ENCODE data around the gene HDGFL1.

Gene HDGFL1

DNA sequence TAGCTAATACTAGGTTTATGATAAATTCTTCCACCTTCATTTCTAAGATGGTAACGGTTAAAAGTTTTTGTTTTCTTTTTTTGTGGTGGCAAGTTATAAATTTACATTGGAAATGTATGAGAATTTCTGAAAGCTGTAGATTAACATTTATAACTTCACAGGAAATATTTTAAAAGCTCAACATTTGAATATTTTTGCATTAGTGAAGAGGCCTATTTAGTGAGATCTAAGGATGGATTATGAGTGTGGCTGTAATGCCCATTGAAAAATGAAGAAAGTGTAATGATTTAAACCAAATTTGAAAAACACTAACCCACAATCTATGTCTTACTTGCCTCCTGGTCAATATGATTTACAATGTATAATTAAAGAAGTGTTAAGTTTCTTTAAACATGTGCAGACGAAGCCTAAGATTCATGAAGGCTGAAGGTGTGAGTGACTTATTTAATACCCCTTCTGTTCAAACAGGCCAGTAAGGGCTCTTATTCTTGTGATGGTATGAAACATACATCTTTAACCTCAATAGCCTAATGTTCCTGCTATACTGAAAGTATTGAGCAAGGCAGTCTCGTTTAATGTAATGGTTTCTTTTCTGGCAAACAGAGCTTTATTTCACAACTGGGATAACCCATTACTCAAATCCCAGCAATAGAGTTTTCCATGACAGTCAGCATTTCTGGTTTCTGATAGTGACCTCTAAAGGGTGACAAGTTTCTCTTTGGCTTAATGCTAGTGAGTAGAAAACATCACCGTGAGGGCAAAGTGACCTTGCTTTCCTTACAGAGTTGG, 13.2 kb downstream of the HDGFL1 start:
- TF ChIP-seq, protein P1, sequence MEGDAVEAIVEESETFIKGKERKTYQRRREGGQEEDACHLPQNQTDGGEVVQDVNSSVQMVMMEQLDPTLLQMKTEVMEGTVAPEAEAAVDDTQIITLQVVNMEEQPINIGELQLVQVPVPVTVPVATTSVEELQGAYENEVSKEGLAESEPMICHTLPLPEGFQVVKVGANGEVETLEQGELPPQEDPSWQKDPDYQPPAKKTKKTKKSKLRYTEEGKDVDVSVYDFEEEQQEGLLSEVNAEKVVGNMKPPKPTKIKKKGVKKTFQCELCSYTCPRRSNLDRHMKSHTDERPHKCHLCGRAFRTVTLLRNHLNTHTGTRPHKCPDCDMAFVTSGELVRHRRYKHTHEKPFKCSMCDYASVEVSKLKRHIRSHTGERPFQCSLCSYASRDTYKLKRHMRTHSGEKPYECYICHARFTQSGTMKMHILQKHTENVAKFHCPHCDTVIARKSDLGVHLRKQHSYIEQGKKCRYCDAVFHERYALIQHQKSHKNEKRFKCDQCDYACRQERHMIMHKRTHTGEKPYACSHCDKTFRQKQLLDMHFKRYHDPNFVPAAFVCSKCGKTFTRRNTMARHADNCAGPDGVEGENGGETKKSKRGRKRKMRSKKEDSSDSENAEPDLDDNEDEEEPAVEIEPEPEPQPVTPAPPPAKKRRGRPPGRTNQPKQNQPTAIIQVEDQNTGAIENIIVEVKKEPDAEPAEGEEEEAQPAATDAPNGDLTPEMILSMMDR (conservative IDR thresholded peaks at IDR 0.05; ENCODE audit: low read depth), result no peak
- no peak for DNase-seq (ENCODE audit: low spot score)
- no peak overlapping the region for H3K27ac ChIP-seq
- ChIA-PET CTCF (interaction anchor here (0.7 kb wide), 1 partner anchor 1324 kb away, joined by 4 read pairs; no protein-coding TSS in a partner anchor), POLR2A (ENCODE audit: low non-redundant PET) (no interaction called here)

DNA sequence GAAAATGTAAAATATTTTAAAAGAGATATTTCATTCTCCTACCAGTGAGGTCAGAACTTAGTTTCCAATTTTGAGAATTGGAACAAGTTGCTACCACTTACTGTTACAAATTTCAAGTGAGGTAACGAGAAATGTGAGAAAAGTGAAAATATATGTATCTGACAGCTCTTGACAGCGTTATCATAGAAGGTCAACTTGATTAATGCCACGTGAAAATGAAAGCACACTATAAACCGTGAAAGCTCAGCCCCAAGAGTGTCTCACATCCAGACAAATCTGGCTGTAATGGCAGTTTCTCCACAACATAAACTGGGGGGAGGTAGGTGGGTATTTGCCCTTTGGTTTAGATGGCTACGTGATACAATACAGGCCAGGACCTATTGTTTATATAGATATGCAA, 13.9 kb downstream of the HDGFL1 start:
- ChIA-PET POLR2A (ENCODE audit: low non-redundant PET) (no interaction called here), CTCF (no interaction called here)

GRCh38 chr6:22583927-22584326, 14.6 kb downstream of the HDGFL1 start:
- no peak overlapping the region for H3K27ac ChIP-seq
- CTCF ChIA-PET, result interaction anchor here (0.7 kb wide), 1 partner anchor 478 kb away, joined by 7 read pairs; no protein-coding TSS in a partner anchor
- TF ChIP-seq, protein P1 (conservative IDR thresholded peaks at IDR 0.05; ENCODE audit: low read depth), result no peak
- POLR2A ChIA-PET (ENCODE audit: low non-redundant PET), result no interaction called here
- no peak for DNase-seq (ENCODE audit: low spot score)

More for the DNA sequence above, 13.9 kb downstream of the HDGFL1 start:
- DNase-seq (ENCODE audit: low spot score), result no peak
- TF ChIP-seq, protein P1 (conservative IDR thresholded peaks at IDR 0.05; ENCODE audit: low read depth), result no peak
- H3K27ac ChIP-seq, result no peak overlapping the region

DNA sequence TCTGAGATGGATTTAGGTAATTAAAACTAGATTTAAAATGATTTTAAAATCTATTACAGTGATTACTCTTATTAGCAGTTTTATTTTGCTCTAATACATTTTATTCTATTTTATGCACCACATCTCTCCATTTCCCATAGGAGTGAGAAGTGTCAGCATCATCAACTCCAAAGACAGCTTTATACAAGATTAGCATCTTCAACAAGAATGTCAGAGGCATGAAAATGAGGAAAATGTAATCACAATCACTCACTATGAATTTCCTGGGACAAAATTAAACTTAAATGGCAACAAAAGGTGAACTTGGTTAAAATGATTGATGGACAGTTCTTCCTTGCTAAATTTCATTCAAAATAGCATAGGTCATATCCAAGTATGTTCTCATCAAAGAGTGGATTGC, 19.8 kb downstream of the HDGFL1 start:
- ChIA-PET POLR2A (ENCODE audit: low non-redundant PET) (no interaction called here), CTCF (no interaction called here)
- no peak overlapping the region for H3K27ac ChIP-seq
- no peak for DNase-seq (ENCODE audit: low spot score)
- TF ChIP-seq, protein P1 (conservative IDR thresholded peaks at IDR 0.05; ENCODE audit: low read depth), result no peak

DNA sequence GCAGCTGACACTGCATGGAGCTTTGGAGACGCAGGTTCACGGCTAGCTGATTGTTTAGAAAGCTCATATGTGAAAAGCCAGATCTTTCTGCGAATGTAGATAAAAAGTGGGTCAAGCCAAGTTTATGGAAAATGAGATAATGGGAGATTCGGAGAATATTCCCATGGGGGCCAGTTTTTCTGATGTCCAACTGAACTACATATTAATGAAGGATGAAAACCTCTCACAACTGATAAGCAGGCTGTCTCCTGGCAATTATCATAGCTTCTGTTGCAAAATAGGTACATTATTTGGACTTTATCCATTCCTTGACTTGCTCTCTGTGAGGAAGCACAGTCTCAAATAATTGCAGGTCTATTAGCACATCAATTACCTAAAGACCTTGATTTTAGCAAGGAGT, 21.1 kb downstream of the HDGFL1 start:
- H3K27ac ChIP-seq, result no peak overlapping the region
- ChIA-PET POLR2A (ENCODE audit: low non-redundant PET) (no interaction called here), CTCF (no interaction called here)
- DNase-seq (ENCODE audit: low spot score), result no peak
- TF ChIP-seq, protein P1 (conservative IDR thresholded peaks at IDR 0.05; ENCODE audit: low read depth), result no peak

DNA sequence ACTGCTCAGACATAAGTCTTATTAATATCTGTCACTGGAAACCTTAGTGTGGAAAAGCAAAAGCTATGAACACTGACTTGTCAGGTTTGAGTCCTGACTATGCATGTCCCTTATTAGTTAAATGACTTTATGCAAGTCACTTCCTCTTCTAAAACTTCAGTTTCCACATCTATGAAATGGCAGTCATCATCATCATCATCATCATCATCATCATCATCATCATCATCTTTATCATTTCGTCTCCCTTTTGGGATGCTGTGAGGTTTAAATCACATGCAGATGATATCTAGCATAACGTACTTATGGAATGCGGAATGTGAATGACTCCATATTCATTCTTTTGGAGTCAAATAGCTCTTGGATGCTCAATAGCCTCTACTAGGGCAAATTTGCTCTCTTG, 24.5 kb downstream of the HDGFL1 start:
- ChIA-PET CTCF (interaction anchor here (0.7 kb wide), 1 partner anchor 41 kb away, joined by 3 read pairs; no protein-coding TSS in a partner anchor), POLR2A (ENCODE audit: low non-redundant PET) (no interaction called here)
- TF ChIP-seq, protein P1 (conservative IDR thresholded peaks at IDR 0.05; ENCODE audit: low read depth), result no peak
- H3K27ac ChIP-seq, result no peak overlapping the region
- no peak for DNase-seq (ENCODE audit: low spot score)
